Measurements from ENCODE around the gene WBP2NL. TPM values are rescaled to one million over a fixed set of nuclear protein-coding genes. Genes with fewer than 3 reads are reported as not detected.
A peak's percentile ranks its signal among the peaks of the same experiment; 100 is the strongest.

WBP2NL gene
- polyA plus RNA-seq, 2 of the 4 experiments (the other 2 are of a cell fraction) = 0.10 to 0.14 TPM

DNA sequence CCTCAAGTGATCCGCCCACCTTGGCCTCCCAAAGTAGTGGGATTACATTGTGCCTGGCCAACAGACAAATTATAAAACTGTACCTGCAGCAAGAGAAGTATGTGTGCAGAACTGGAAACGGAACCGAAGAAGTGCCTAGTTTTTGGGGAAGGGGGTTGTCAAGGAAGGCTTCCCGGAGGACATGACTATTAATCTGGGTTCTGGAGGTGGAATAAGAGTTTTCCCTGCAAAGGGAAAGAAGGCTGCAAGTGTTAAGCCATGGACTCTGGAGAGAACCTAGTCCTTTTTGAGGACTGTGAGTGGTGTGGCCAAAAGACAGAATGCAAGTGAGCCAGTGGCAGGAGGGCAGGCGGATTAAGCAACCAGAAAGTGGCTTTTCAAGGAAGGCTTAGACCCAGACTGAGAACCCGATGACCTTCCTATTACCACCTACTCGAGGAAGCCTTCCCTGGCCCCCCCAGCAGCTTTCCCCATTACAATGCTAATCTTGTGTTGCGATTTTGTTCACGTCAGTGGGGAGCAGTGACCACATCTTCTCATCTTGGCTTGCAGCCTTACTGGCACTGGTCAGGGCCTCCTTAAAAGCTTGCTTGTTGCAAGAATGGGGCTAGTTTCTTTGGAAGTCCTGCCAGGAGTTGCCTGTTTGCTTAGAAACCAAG, 35.0 kb upstream of the WBP2NL start:
- TF ChIP-seq NPAS2 (CRISPR knock-in tag; IDR thresholded peaks at IDR 0.05; ENCODE audit: borderline replicate concordance) (no peak), FOSL2 (IDR thresholded peaks at IDR 0.05) (no peak), FOSL2 (CRISPR knock-in tag; IDR thresholded peaks at IDR 0.05) (no peak), CHD4 (IDR thresholded peaks at IDR 0.05; ENCODE audit: borderline replicate concordance) (no peak), TP53 (CRISPR knock-in tag; IDR thresholded peaks at IDR 0.05) (no peak)

DNA sequence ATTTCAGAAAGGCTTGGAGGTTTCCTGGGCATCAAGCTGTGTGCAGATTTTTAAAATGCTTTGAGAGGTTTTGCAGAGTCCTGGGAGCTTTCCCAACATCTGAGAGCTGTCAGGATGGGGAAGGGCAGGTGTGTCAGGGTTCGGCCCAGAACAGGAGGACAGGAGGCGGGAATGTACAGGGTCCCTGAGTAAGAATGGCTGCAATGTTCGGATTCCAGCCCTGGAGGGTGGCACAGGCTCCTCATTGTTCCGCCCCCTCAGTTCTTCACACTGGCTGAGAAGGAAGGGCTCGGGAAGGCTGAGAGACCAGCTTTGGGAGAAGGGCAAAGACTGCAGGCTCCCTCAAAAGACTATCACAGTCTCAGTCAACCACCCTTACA, 34.5 kb upstream of the WBP2NL start:
- no peak for TF ChIP-seq JUN (IDR thresholded peaks at IDR 0.05)
- TF ChIP-seq JUNB (IDR thresholded peaks at IDR 0.05) = no peak
- no peak overlapping the region for H3K27ac ChIP-seq
- ATAC-seq = no peak
- ChIA-PET CTCF (interaction anchor here (1.8 kb wide), 1 partner anchor 267 kb away, joined by 5 read pairs; no protein-coding TSS in a partner anchor), POLR2A (no interaction called here)
- H3K9me3 ChIP-seq = no peaks in the 10 kb centered on the region
- H3K4me1 ChIP-seq = no peaks in the 10 kb centered on the region
- no peak overlapping the region for H3K4me2 ChIP-seq
- FAIRE-seq = no peak
- DNase-seq (ENCODE audit: low read depth in 1 of 2, low spot score in 1 of 2) = no peak
- H3K4me3 ChIP-seq = no peak overlapping the region
- 60% methylated on average over 5 of the region's 5 CpGs for WGBS (ENCODE audit: missing lambda C conversion rate)

More for the DNA sequence above, 35.0 kb upstream of the WBP2NL start:
- 50% methylated on average over 7 of the region's 9 CpGs for WGBS (ENCODE audit: missing lambda C conversion rate)
- Histone ChIP-seq H3K4me1 (no peaks in the 10 kb centered on the region), H3K4me2 (no peak overlapping the region), H3K9me3 (no peaks in the 10 kb centered on the region), H3K27ac (no peak overlapping the region), H3K4me3 (no peak overlapping the region)
- no peak for DNase-seq (ENCODE audit: low read depth in 1 of 2, low spot score in 1 of 2)
- peak; percentile 42 to 54; a peak in 1 of 6 replicates for ATAC-seq
- ChIA-PET POLR2A (no interaction called here), CTCF (interaction anchor here (1.8 kb wide), 1 partner anchor 267 kb away, joined by 5 read pairs; no protein-coding TSS in a partner anchor)
- FAIRE-seq = no peak

GRCh38 chr22:41966225-41966606, 32.4 kb upstream of the WBP2NL start:
- no peak for ATAC-seq
- POLR2A ChIA-PET = interaction anchor here (0.6 kb wide), 1 partner anchor 16 kb away, joined by 8 read pairs; no protein-coding TSS in a partner anchor
- 48% methylated on average over 2 of the region's 2 CpGs for WGBS (ENCODE audit: missing lambda C conversion rate)

More at GRCh38 chr22:41966225-41966606, 32.4 kb upstream of the WBP2NL start:
- H3K4me3 ChIP-seq = no peak overlapping the region
- TF ChIP-seq HDAC2 (IDR thresholded peaks at IDR 0.05) (no peak), BCL3 (IDR thresholded peaks at IDR 0.05) (no peak), SMC3 (IDR thresholded peaks at IDR 0.05) (no peak), CTCF (IDR thresholded peaks at IDR 0.05) (no peak), NPAS2 (CRISPR knock-in tag; IDR thresholded peaks at IDR 0.05; ENCODE audit: borderline replicate concordance) (no peak), FOSB (CRISPR knock-in tag; IDR thresholded peaks at IDR 0.05) (no peak), SREBF2 (IDR thresholded peaks at IDR 0.05) (no peak), PHF8 (IDR thresholded peaks at IDR 0.05; ENCODE audit: borderline replicate concordance, low read depth) (no peak), HOXB5 (CRISPR knock-in tag; IDR thresholded peaks at IDR 0.05) (no peak)
- H3K4me2 ChIP-seq = no peak overlapping the region
- no peak overlapping the region for H3K27ac ChIP-seq
- no peak for DNase-seq (ENCODE audit: low read depth in 1 of 2, low spot score in 1 of 2)
- CTCF ChIA-PET = interaction anchor here (0.6 to 1.5 kb wide), 7 partner anchors 8 to 478 kb away, joined by 3 to 6 read pairs (median 3); no protein-coding TSS in a partner anchor
- no peak for FAIRE-seq
- no peaks in the 10 kb centered on the region for H3K9me3 ChIP-seq
- no peaks in the 10 kb centered on the region for H3K4me1 ChIP-seq

Data from A549 (cell line).